ENCODE measurements around the gene LCTL. TPM values are rescaled to one million over a fixed set of nuclear protein-coding genes. Genes with fewer than 3 reads are reported as not detected.

Gene LCTL
- total and polyA plus RNA-seq, 2 of the 8 experiments (the other 6 are each of a cell fraction or from before 2014, with no cell fraction given): 5.5 to 6.2 TPM

DNA sequence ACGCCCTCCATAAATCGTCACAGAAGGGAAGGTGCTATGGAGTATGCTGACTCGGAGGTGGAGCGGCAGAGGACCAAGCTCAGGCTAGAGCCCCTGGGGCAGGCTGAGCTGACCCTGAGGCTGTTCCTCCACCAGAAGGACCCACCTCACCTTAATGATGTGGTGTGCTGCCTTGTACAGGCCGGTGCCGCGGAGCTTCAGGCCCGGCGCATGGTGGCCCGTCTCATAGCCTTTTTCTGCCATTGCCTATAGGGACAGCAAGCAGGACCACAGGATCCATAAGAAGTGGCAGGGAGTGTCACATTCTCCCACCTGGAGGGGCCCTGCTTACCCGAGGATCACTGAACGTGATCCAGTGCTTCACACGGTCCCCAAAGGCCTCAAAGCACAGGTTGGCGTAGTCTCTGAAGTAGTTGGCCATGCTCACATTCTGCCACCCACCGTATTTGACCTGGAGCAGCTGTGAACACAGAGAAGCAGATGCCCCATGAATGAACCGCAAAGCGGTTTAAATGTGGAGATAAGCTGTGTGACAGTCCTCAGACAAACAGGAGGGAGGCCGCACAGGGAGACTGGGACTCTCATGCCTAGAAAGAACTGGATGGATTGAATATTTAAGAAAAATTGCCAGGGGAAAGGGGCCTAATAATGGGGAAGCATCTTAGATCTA is 4.8 kb downstream of the LCTL start (continued):
- TF ChIP-seq SIX5 (IDR thresholded peaks at IDR 0.05; ENCODE audit: low read depth, low read length): no peak

Data from H1 (cell line).